ENCODE results near the gene CARM1.

CARM1 gene

GRCh38 chr19:10829967-10830366, 41.4 kb upstream of the CARM1 start:
- DNase-seq: no peak
- TF ChIP-seq CTCF (IDR thresholded peaks at IDR 0.05; ENCODE audit: low read depth, low read length, missing control alignments): no peak
- in situ Hi-C loops (cut with HindIII; ENCODE audit: low pct_ligation_motif_present, low sequenced_read_pairs): no loop called here
- H3K4me3 ChIP-seq (ENCODE audit: low read depth, low read length): no peak overlapping the region
- no peaks in the 10 kb centered on the region for H3K27me3 ChIP-seq (replicated peaks)
- peaks cover 66% of the 10 kb centered on the region for H3K36me3 ChIP-seq (replicated peaks)
- no peak overlapping the region for H3K27ac ChIP-seq

GRCh38 chr19:10830370-10830769, 41.0 kb upstream of the CARM1 start:
- Histone ChIP-seq H3K27me3 (replicated peaks) (no peaks in the 10 kb centered on the region), H3K4me3 (ENCODE audit: low read depth, low read length) (no peak overlapping the region), H3K36me3 (replicated peaks) (peaks cover 65% of the 10 kb centered on the region), H3K27ac (no peak overlapping the region)
- DNase-seq: no peak
- in situ Hi-C loops (cut with HindIII; ENCODE audit: low pct_ligation_motif_present, low sequenced_read_pairs): no loop called here
- no peak for TF ChIP-seq CTCF (IDR thresholded peaks at IDR 0.05; ENCODE audit: low read depth, low read length, missing control alignments)

DNA sequence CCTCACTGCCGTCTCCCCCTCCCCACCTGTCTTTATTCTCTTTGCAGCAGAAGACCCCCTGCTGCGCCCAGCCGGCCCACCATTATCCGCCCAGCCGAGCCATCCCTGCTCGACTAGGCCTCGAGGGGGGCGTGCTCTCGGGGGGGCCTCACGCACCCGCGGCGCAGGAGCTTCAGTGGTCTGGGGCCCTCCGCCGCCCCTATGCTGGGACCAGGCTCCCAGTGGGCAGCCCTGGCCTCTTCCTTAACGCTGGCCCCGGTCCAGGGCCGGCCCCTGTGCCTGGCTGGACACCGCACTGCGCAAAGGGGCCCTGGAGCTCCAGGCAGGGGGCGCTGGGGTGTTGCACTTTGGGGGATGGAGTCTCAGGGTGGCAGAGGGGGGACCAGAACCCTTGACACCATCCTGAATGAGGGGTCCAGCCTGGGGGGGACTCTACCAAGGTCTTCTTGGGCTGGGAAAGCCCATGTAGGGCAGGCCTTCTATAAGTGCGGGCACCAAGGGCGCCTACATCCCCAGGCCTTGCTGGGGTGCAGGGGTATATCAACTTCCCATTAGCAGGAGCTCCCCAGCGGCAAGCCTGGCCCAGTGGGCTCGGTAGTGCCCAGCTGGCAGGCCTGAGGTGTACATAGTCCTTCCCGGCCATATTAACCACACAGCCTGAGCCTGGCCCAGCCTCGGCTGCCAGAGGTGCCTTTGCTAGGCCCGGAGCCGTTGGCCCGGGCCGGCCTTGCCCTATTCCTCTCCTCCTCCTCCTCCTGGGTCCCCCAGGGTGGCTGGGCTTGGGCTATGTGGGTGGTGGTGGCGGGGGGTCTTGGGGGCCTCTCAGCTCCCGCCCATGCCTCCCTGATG, 40.2 kb upstream of the CARM1 start:
- no peak for TF ChIP-seq CTCF (IDR thresholded peaks at IDR 0.05; ENCODE audit: low read depth, low read length, missing control alignments)
- in situ Hi-C loops (cut with HindIII; ENCODE audit: low pct_ligation_motif_present, low sequenced_read_pairs): no loop called here
- H3K36me3 ChIP-seq (replicated peaks): peaks cover 59% of the 10 kb centered on the region
- H3K27ac ChIP-seq: no peak overlapping the region
- no peak overlapping the region for H3K4me3 ChIP-seq (ENCODE audit: low read depth, low read length)
- no peak for DNase-seq
- no peaks in the 10 kb centered on the region for H3K27me3 ChIP-seq (replicated peaks)

- in situ Hi-C loops (cut with HindIII; ENCODE audit: low pct_ligation_motif_present, low sequenced_read_pairs): no loop called here
These were observed 39.1 kb upstream of the CARM1 start for GRCh38 chr19:10831987-10832938.

GRCh38 chr19:10832939-10833296, 38.4 kb upstream of the CARM1 start:
- H3K36me3 ChIP-seq (replicated peaks): peaks cover 49% of the 10 kb centered on the region
- DNase-seq: no peak
- no peak overlapping the region for H3K27ac ChIP-seq
- in situ Hi-C loops (cut with HindIII; ENCODE audit: low pct_ligation_motif_present, low sequenced_read_pairs): no loop called here
- H3K27me3 ChIP-seq (replicated peaks): no peaks in the 10 kb centered on the region
- no peak overlapping the region for H3K4me3 ChIP-seq (ENCODE audit: low read depth, low read length)
- TF ChIP-seq CTCF (IDR thresholded peaks at IDR 0.05; ENCODE audit: low read depth, low read length, missing control alignments): no peak

More at GRCh38 chr19:10831987-10832938, 39.1 kb upstream of the CARM1 start:
- peaks cover 49% of the 10 kb centered on the region for H3K36me3 ChIP-seq (replicated peaks)
- no peaks in the 10 kb centered on the region for H3K27me3 ChIP-seq (replicated peaks)
- no peak overlapping the region for H3K27ac ChIP-seq
- H3K4me3 ChIP-seq (ENCODE audit: low read depth, low read length): no peak overlapping the region
- DNase-seq: no peak
- no peak for TF ChIP-seq CTCF (IDR thresholded peaks at IDR 0.05; ENCODE audit: low read depth, low read length, missing control alignments)

Data from brain microvascular endothelial cell (primary cell).